ENCODE measurements around the gene CTCFL.

DNA sequence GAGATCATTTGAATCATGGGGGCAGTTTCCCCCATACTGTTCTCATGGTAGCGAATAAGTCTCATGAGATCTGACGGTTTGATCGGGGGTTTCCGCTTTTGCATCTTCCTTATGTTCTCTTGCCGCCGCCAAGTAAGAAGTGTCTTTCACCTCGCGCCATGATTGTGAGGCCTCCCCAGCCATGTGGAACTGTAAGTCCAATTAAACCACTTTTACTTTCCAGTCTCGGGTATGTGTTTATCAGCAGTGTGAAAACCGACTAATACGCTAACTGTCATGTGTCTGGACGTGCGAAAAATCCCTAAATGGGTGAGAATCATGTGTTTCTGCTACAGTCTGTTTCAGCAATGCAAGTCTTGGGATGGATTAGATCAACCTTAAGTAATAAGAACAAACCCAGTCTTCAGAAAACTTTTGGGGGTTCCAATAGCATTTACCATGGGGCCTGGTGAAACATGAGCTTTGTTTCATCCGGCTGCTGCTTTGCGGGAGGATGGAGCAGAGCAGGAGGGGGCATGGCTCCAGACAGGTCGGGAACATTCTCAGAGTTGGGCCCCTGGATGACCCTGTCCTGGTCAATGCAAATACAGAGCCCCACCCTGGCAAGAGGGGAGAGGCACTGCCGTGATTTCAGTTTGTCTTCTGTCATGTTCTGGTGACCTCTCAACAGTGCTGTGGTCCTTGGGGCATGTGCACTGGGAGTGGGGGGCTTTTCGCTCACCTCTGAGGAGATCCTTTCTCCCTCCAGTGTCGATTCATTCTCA, 41.5 kb downstream of the CTCFL start:
- TF ChIP-seq, protein P1, sequence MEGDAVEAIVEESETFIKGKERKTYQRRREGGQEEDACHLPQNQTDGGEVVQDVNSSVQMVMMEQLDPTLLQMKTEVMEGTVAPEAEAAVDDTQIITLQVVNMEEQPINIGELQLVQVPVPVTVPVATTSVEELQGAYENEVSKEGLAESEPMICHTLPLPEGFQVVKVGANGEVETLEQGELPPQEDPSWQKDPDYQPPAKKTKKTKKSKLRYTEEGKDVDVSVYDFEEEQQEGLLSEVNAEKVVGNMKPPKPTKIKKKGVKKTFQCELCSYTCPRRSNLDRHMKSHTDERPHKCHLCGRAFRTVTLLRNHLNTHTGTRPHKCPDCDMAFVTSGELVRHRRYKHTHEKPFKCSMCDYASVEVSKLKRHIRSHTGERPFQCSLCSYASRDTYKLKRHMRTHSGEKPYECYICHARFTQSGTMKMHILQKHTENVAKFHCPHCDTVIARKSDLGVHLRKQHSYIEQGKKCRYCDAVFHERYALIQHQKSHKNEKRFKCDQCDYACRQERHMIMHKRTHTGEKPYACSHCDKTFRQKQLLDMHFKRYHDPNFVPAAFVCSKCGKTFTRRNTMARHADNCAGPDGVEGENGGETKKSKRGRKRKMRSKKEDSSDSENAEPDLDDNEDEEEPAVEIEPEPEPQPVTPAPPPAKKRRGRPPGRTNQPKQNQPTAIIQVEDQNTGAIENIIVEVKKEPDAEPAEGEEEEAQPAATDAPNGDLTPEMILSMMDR (IDR thresholded peaks at IDR 0.05) = no peak
- no peak for TF ChIP-seq POLR2A (IDR thresholded peaks at IDR 0.05)
